Measurements from ENCODE around the gene ASB2. TPM values are rescaled to one million over a fixed set of nuclear protein-coding genes. Genes with fewer than 3 reads are reported as not detected.

Gene ASB2
- total and polyA plus RNA-seq, 2 of the 13 experiments (the other 11 are each of a cell fraction or from before 2014, with no cell fraction given): 0.82 to 4.1 TPM

DNA sequence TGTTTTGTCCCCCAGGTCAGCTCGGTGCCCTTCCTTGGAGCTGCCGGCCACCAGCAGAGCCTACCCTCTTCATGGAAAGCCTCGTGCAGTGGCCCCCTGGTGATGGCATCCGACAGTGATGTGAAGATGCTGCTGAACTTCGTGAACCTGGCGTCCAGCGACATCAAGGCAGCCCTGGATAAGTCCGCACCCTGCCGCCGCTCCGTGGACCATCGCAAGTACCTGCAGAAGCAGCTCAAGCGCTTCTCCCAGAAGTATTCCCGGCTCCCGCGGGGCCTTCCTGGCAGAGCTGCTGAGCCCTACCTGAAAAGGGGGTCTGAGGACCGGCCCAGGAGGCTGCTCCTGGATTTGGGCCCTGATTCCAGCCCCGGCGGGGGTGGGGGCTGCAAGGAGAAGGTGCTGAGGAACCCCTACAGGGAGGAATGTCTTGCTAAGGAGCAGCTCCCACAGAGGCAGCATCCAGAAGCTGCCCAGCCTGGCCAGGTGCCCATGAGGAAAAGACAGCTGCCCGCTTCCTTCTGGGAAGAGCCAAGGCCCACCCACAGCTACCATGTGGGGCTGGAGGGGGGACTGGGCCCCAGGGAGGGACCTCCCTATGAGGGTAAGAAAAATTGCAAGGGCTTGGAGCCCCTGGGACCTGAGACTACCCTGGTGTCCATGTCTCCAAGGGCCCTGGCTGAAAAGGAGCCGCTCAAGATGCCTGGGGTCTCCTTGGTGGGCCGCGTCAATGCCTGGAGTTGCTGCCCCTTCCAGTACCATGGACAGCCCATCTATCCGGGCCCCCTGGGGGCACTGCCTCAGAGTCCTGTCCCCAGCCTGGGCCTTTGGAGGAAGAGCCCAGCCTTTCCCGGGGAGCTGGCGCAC, 48.0 kb downstream of the ASB2 start:
- peaks cover 20% of the 10 kb centered on the region for H3K4me1 ChIP-seq (ENCODE audit: insufficient read depth, low read length)
- in situ Hi-C loops (cut with HindIII; ENCODE audit: extremely low pct_ligation_motif_present, low pct_unique_long_range_greater_than_20kb): no loop called here
- no peak overlapping the region for H2AFZ ChIP-seq (ENCODE audit: low read length)
- intact Hi-C loops (cut with micrococcal nuclease; ENCODE audit: unreplicated experiment): no loop called here
- no peaks in the 10 kb centered on the region for H3K9me3 ChIP-seq (ENCODE audit: low read length)
- peaks cover 3 to 16% of the 10 kb centered on the region in 2 experiments; a peak in 2 of 5 replicates for H3K27me3 ChIP-seq (ENCODE audit: control insufficient read depth in 1 of 2, insufficient read depth in 2 of 2, low read length in 2 of 2)
- ATAC-seq (no peak), DNase-seq (ENCODE audit: low spot score) (no peak), FAIRE-seq (no peak)
- H3K4me2 ChIP-seq (ENCODE audit: low read depth, low read length): no peak overlapping the region
- no peak overlapping the region for H3K4me3 ChIP-seq (replicated peaks in 1 of 3; ENCODE audit: insufficient read depth in 1 of 3, low read depth in 2 of 3, low read length in 3 of 3)
- ChIA-PET POLR2A (no interaction called here), CTCF (ENCODE audit: low intra/inter-chr PET ratio, low total read pairs) (no interaction called here)
- H3K79me2 ChIP-seq (ENCODE audit: insufficient read depth, low read length): no peaks in the 10 kb centered on the region
- no TSS peak for BruUV-seq (replicated peaks)
- no peaks in the 10 kb centered on the region for H4K20me1 ChIP-seq (ENCODE audit: insufficient read depth, low read length)
- H3K27ac ChIP-seq (ENCODE audit: extremely low read length, insufficient read depth, low read length): no peak overlapping the region
- no peaks in the 10 kb centered on the region for H3K36me3 ChIP-seq (replicated peaks in 1 of 2; ENCODE audit: control insufficient read depth in 1 of 2, insufficient read depth in 2 of 2, low read length in 2 of 2)
- no CpG with 5 or more reads among the region's 26 CpGs for WGBS (ENCODE audit: low lambda C conversion rate)
- no peak overlapping the region for H3K9ac ChIP-seq (ENCODE audit: insufficient read depth, low read depth, low read length)
- peak in 1 of 2 experiments; percentile 61; a peak in 3 of 4 replicates for TF ChIP-seq REST (IDR thresholded peaks at IDR 0.05; ENCODE audit: borderline replicate concordance in 1 of 2, low read depth in 1 of 2, low read length in 2 of 2)
- TF ChIP-seq NCOA2 (CRISPR knock-in tag; IDR thresholded peaks at IDR 0.05): no peak

DNA sequence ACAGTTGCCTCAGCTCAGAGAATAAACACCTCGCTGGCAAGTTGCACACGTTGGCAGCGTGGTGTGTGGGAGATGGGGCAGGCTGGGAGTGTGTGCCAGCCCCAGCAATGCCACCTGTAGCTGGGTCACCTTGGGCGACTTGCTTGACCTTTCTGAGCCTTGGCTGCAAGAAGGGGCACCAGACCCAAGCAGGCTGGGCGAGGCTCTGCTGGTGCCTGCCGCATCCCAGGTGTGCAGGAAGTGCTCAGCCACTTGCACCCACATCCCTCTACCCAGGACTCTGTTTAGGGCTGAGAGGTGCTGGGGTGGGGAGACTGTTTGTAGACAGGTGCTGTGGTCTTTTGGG, 48.6 kb downstream of the ASB2 start:
- H3K4me3 ChIP-seq (replicated peaks in 1 of 3; ENCODE audit: insufficient read depth in 1 of 3, low read depth in 2 of 3, low read length in 3 of 3): no peak overlapping the region; a peak in 1 of 6 replicates
- H3K9ac ChIP-seq (ENCODE audit: insufficient read depth, low read depth, low read length): no peak overlapping the region
- no peak overlapping the region for H2AFZ ChIP-seq (ENCODE audit: low read length)
- CTCF ChIA-PET (ENCODE audit: low intra/inter-chr PET ratio, low total read pairs): no interaction called here
- no peak overlapping the region for H3K27ac ChIP-seq (ENCODE audit: extremely low read length, insufficient read depth, low read length)
- WGBS (ENCODE audit: low lambda C conversion rate): no CpG with 5 or more reads among the region's 6 CpGs
- BruUV-seq (replicated peaks): no TSS peak
- no peaks in the 10 kb centered on the region for H4K20me1 ChIP-seq (ENCODE audit: insufficient read depth, low read length)
- no peak for FAIRE-seq
- ATAC-seq: no peak
- DNase-seq (ENCODE audit: low spot score): no peak
- no peak for TF ChIP-seq AGO1 (IDR thresholded peaks at IDR 0.05; ENCODE audit: low read depth, low read length, poor library complexity, severe bottlenecking)
- TF ChIP-seq ZNF768 (CRISPR knock-in tag; IDR thresholded peaks at IDR 0.05): peak; percentile 88
- 0 out of 2 replicates have a peak, but pooled peaks have one; percentile 31 for TF ChIP-seq HNRNPL (IDR thresholded peaks at IDR 0.05; ENCODE audit: low read depth, low read length)
- no peaks in the 10 kb centered on the region for H3K36me3 ChIP-seq (replicated peaks in 1 of 2; ENCODE audit: control insufficient read depth in 1 of 2, insufficient read depth in 2 of 2, low read length in 2 of 2)
- H3K9me3 ChIP-seq (ENCODE audit: low read length): no peaks in the 10 kb centered on the region
- in situ Hi-C loops (cut with HindIII; ENCODE audit: extremely low pct_ligation_motif_present, low pct_unique_long_range_greater_than_20kb) (no loop called here), intact Hi-C loops (cut with micrococcal nuclease; ENCODE audit: unreplicated experiment) (no loop called here)
- H3K4me1 ChIP-seq (ENCODE audit: insufficient read depth, low read length): peaks cover 20% of the 10 kb centered on the region
- peaks cover 3 to 16% of the 10 kb centered on the region in 2 experiments; a peak in 2 of 5 replicates for H3K27me3 ChIP-seq (ENCODE audit: control insufficient read depth in 1 of 2, insufficient read depth in 2 of 2, low read length in 2 of 2)
- no peaks in the 10 kb centered on the region for H3K79me2 ChIP-seq (ENCODE audit: insufficient read depth, low read length)
- POLR2A ChIA-PET: interaction anchor here (0.8 to 1.0 kb wide), 2 partner anchors 8 to 24 kb away, joined by 3 to 4 read pairs; no protein-coding TSS in a partner anchor
- no peak overlapping the region; the same call in 1 of the 2 replicates for H3K4me2 ChIP-seq (ENCODE audit: low read depth, low read length)
